ENCODE data around the gene TRIM66. TPM values are rescaled to one million over a fixed set of nuclear protein-coding genes. Genes with fewer than 3 reads are reported as not detected.

TRIM66 gene
- total and polyA plus RNA-seq, 2 of the 8 experiments (the other 6 are each of a cell fraction or from before 2014, with no cell fraction given) = 3.1 to 3.5 TPM

- Histone ChIP-seq H3K4ac (replicated peaks; ENCODE audit: insufficient read length, low read depth, low read length) (no peak overlapping the region), H3K79me2 (ENCODE audit: control insufficient read depth in 1 of 2, insufficient read depth in 2 of 2, low read length in 2 of 2) (0 out of 4 replicates have a peak, but pooled peaks cover 0 to 8% of the 10 kb centered on the region in 2 experiments), H3K23me2 (ENCODE audit: low read depth, low read length) (peaks cover 10% of the 10 kb centered on the region), H4K20me1 (replicated peaks in 1 of 2; ENCODE audit: control insufficient read depth in 1 of 2, insufficient read depth in 2 of 2, low read length in 2 of 2) (no peaks in the 10 kb centered on the region), H2BK15ac (ENCODE audit: low read length) (no peak overlapping the region), H3K14ac (ENCODE audit: insufficient read length) (no peak overlapping the region), H3K79me1 (ENCODE audit: low read depth, low read length) (no peaks in the 10 kb centered on the region; the same call in 1 of the 2 replicates), H3K36me3 (ENCODE audit: control insufficient read depth in 2 of 4, insufficient read depth in 4 of 4, low read length in 3 of 4) (no peaks in the 10 kb centered on the region), H3K9me3 (ENCODE audit: insufficient read depth in 2 of 2, low read depth in 1 of 2, low read length in 1 of 2) (no peaks in the 10 kb centered on the region), H2BK12ac (ENCODE audit: low read depth, low read length) (no peak overlapping the region), H3K9ac (replicated peaks in 1 of 4; ENCODE audit: extremely low read depth in 1 of 4, low read depth in 3 of 4, low read length in 3 of 4) (no peak overlapping the region), H2BK120ac (replicated peaks; ENCODE audit: low read depth, low read length) (no peak overlapping the region), H3K27me3 (replicated peaks in 1 of 4; ENCODE audit: control insufficient read depth in 3 of 4, extremely low read depth in 1 of 4, insufficient read depth in 3 of 4, low read length in 3 of 4) (no peaks in the 10 kb centered on the region), H2AFZ (ENCODE audit: low read length) (no peak overlapping the region), H3K4me1 (replicated peaks in 1 of 4; ENCODE audit: control insufficient read depth in 3 of 4, insufficient read depth in 4 of 4, low read length in 3 of 4) (peaks cover 0 to 10% (median 4%) of the 10 kb centered on the region in 4 experiments; a peak in 4 of 7 replicates), H4K91ac (replicated peaks; ENCODE audit: insufficient read length, low read length) (no peak overlapping the region), H3K56ac (replicated peaks; ENCODE audit: insufficient read length, low read depth, low read length) (no peak overlapping the region), H3K18ac (ENCODE audit: extremely low read depth, low read length) (no peak overlapping the region), H2BK20ac (ENCODE audit: low read length) (no peak overlapping the region), H3K4me2 (ENCODE audit: insufficient read depth in 1 of 2, low read depth in 2 of 2, low read length in 2 of 2) (no peak overlapping the region), H3K23ac (ENCODE audit: insufficient read length) (no peak overlapping the region), H2AK5ac (ENCODE audit: low read depth, low read length) (no peak overlapping the region), H2BK5ac (ENCODE audit: low read depth, low read length) (no peak overlapping the region), H4K8ac (ENCODE audit: extremely low read depth, insufficient read depth, low read length) (no peak overlapping the region), H4K5ac (ENCODE audit: insufficient read length, low read depth, low read length) (no peak overlapping the region), H3K27ac (ENCODE audit: low read depth, low read length) (no peak overlapping the region), H3K4me3 (ENCODE audit: extremely low read depth in 1 of 4, insufficient read depth in 2 of 4, low read depth in 3 of 4, low read length in 4 of 4) (no peak overlapping the region)
- FAIRE-seq (no peak), DNase-seq (ENCODE audit: low read depth in 1 of 2, low spot score in 2 of 2) (no peak)
- ChIA-PET POLR2A (ENCODE audit: partially characterized antibody) (interaction anchor here (1.1 kb wide), 1 partner anchor 87 kb away, joined by 3 read pairs; no protein-coding TSS in a partner anchor), CTCF (ENCODE audit: partially characterized antibody) (interaction anchor here (0.7 kb wide), 1 partner anchor 50 kb away, joined by 3 read pairs; no protein-coding TSS in a partner anchor)
- no peak for TF ChIP-seq EZH2 (IDR thresholded peaks at IDR 0.05; ENCODE audit: low read depth, low read length, severe bottlenecking)
- TF ChIP-seq CBX8 (IDR thresholded peaks at IDR 0.05; ENCODE audit: borderline replicate concordance, low read depth, low read length) = no peak
- TF ChIP-seq SP2 (IDR thresholded peaks at IDR 0.05; ENCODE audit: low read length) = no peak
- no peak for TF ChIP-seq TBP (IDR thresholded peaks at IDR 0.05; ENCODE audit: low read depth, low read length)
- no peak for TF ChIP-seq FOSL1 (IDR thresholded peaks at IDR 0.05; ENCODE audit: insufficient read depth, low read depth, low read length)
- TF ChIP-seq MAFK (IDR thresholded peaks at IDR 0.05; ENCODE audit: low read depth, low read length) = no peak
- TF ChIP-seq TEAD4 (IDR thresholded peaks at IDR 0.05; ENCODE audit: low read depth, low read length) = no peak
- TF ChIP-seq YY1 (IDR thresholded peaks at IDR 0.05; ENCODE audit: low read depth, low read length) = no peak
- TF ChIP-seq BCL11A (IDR thresholded peaks at IDR 0.05; ENCODE audit: low read depth in 2 of 2, low read length in 2 of 2) = no peak
- TF ChIP-seq BACH1 (IDR thresholded peaks at IDR 0.05; ENCODE audit: low read length) = no peak
- no peak for TF ChIP-seq CBX5 (IDR thresholded peaks at IDR 0.05; ENCODE audit: low read depth, low read length)
- TF ChIP-seq, protein P1, sequence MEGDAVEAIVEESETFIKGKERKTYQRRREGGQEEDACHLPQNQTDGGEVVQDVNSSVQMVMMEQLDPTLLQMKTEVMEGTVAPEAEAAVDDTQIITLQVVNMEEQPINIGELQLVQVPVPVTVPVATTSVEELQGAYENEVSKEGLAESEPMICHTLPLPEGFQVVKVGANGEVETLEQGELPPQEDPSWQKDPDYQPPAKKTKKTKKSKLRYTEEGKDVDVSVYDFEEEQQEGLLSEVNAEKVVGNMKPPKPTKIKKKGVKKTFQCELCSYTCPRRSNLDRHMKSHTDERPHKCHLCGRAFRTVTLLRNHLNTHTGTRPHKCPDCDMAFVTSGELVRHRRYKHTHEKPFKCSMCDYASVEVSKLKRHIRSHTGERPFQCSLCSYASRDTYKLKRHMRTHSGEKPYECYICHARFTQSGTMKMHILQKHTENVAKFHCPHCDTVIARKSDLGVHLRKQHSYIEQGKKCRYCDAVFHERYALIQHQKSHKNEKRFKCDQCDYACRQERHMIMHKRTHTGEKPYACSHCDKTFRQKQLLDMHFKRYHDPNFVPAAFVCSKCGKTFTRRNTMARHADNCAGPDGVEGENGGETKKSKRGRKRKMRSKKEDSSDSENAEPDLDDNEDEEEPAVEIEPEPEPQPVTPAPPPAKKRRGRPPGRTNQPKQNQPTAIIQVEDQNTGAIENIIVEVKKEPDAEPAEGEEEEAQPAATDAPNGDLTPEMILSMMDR (IDR thresholded peaks at IDR 0.05; ENCODE audit: control extremely low read depth in 1 of 3, insufficient read depth in 1 of 3, low read depth in 1 of 3, low read length in 3 of 3) = no peak
- no peak for TF ChIP-seq SIRT6 (IDR thresholded peaks at IDR 0.05; ENCODE audit: low read length)
These were observed 85.9 kb downstream of the TRIM66 start for GRCh38 chr11:8596504-8597046.
